Left ventricle myocardium superior (tissue), 1 donor: ENCODE data around the gene SLC24A1. TPM values are rescaled to one million over a fixed set of nuclear protein-coding genes. Genes with fewer than 3 reads are reported as not detected.

Experiments
- ATAC-seq: fragments of 200-7000 bp; cut with Tn5 transposase; one replicate; pipeline ENCODE4 v1.9.1; 2020; ENCODE audit warnings: mild to moderate bottlenecking, moderate library complexity
- DNase-seq: peaks from one replicate; pipeline ENCODE4 v3.0.0-alpha.2; 2020
- intact Hi-C: fragments of 100-400 bp; cut with micrococcal nuclease; formaldehyde crosslinking; loops from one replicate; pipeline ENCODE4 v1.11.0; 2022
- long read RNA-seq: library from polyadenylated mRNA; unstranded; transcript quantifications from one replicate; pipeline ENCODE4 v2.0.0, GENCODE V29; 2021
- total RNA-seq: library from RNA; stranded (reverse); fragmentation: NEBNext Ultra II Directional; extraction: Animal tissue kit (Norgen Biotek cat#: 25700); gene quantifications from one replicate; pipeline ENCODE4 v1.2.1, GENCODE V29; 2021
- donor health status: DM: no; HTN: yes; CAD: no; lungs with severe emphysema.

SLC24A1 gene
- total RNA-seq: 1.7 TPM
- long read RNA-seq, partial matches to known transcripts: 1 of 2 reads
- long read RNA-seq, other reads (novel, unspliced or antisense): 1 of 2 reads

DNA sequence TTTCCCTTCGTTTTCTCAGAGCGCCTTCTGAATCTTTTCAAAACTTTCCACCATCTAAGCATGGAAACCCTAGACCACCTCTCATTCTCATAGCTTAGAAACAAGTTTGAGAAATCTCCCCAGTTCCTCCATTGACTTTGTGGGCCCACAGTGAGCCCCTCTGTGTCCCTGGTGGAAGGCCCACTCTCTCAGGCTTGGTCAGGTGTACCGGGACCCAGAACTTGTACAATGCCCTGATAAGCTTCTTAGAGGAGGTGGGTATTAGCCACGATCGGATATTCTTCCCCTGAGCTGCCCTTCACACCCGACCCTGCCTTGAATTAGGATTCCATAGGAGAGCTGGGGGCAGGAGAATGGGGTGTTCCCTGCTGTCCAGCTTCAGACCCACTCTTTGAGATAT lies at the start of gene SLC24A1:
SLC24A1 (plus strand) TSS at position 301 of the 400 bp plus-strand sequence. CDS start 2,143 bp downstream, outside the sequence.
- no peak for DNase-seq
- intact Hi-C loops: no loop called here
- ATAC-seq: no peak

DNA sequence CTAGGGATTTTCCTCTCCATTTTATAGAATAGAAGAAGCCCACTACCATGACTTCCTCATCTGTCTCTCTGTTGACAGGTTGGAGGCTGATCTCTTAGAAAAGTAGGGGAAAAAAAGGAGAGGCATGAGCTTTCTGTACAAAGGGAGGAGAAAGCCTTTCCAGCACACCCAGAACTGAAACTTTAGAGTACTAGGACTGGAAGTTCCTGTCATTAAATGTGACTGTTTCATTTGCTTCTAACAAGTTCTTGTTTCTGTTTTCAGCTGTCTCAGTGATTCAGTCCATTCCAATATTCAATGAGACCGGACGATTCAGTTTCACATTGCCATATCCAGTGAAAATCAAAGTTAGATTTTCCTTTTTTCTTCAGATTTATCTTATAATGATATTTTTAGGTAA lies 49.8 kb upstream of the SLC24A1 start:
- intact Hi-C loops: no loop called here
- DNase-seq (no peak), ATAC-seq (no peak)

DNA sequence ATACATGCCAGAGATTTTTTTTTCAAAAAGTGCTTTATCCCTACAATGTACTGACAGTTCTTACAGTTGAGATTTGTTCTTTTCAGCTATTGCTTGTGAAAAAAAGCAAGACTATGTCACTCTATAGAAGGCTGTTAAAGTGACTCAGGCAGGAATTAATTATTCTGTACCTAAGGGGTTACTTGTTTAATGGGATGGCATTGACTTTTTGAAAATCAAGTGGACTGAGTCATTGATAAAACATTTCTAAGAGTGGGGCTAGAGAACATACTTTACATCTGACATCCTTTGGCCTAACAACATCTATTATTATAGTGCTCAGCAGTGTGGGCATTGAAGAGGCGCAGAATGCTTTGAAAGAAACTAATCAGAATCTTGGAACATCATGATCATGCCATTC lies 45.1 kb upstream of the SLC24A1 start:
- DNase-seq (no peak), ATAC-seq (no peak)
- intact Hi-C loops: no loop called here

DNA sequence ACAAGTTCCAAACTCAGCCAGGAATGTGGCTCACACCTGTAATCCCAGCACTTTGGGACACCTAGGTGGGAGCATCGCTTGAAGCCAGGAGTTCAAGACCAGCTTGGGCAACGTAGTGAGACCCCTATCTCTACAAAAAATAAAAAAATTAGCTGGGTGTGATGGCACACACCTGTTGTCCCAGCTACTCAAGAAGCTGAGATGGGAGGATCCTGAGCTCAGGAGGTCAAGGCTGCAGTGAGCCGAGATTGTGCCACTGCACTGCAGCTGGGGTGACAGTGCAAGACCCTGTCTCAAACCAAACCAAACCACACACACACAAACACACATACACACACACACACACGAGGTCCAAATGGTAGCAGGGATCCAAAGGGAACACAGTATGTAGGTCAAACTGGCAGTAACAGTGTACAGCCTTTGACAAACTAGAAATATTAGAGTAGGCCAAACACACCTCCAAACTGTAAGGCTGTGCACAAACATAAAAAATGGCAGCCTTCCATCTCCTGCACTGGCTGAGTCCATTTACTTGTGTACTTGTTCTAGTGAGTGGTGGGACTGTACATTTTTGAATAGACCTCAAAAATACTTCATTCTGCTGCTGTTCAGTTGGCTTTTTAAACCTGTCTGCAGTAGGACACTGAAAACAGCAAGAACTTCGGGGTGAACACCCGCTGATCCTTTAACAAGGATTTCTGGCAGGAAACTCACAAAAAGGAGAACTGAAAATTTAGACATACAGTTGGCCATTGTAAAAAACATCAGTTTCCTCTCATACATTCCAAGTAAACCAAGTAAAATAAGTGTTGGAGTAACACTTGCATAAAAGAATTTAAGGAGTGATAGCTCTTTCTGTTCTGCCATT lies 44.4 kb upstream of the SLC24A1 start:
- intact Hi-C loops: no loop called here
- ATAC-seq: no peak
- no peak for DNase-seq

DNA sequence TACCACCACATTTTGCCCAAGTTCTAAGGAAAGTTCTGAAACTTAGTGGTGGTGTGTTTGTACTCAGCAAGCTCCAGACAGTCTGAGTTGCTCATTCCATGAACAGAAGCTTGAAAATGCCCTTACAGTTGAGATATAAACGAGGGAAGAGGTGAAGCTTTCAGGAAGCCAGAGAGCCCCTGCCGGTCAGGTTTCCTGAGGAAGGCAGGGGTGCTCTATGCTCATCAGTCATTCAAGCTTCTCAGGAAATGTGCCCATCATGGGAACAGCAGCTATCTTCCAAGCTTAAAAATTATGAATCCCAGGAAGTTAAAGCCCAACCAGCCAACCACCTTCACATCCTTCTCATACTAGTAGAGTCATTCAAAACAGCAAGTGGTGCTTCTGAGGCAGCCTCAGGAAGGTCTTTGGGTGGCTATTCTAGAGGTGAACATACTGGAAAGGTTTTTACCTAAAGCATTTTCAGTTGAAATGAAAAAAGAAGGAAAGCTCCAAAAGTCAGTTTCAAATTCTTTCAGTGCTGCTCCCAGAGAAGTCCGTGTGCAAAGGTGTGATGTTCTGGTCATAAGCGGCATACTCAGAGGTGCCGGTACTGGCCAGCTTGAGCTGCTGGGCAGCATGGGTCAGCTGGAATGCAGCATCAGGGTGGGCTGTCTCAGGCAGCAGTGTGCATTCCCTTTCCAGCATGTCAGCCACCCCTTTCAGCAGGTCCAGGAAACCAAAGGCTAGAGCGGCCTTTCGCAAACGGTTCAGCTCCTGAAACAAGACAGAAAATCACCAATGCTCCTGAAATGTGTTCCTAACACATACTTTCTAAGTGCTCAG lies 42.6 kb upstream of the SLC24A1 start:
- intact Hi-C loops: no loop called here
- ATAC-seq (no peak), DNase-seq (no peak)

DNA sequence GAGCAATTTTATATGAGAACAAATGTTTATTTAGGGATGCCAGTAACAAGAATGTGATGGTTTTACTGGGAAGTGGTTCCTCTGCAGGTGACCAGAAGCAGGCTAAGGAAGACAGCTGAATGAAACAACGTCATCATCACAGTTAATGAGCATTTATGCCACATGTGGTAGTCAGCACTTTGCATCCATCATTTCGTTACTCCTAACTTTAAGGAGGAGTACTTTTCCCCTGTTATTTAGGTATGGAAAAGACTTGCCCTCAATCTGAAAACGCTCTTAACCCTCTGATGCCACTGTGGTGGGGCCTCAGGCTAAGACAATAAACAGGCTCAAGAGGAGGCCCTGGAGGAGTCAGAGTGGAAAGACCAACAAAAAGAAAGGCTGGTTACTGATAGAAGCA lies 42.0 kb upstream of the SLC24A1 start:
- ATAC-seq (no peak), DNase-seq (no peak)
- intact Hi-C loops: no loop called here

DNA sequence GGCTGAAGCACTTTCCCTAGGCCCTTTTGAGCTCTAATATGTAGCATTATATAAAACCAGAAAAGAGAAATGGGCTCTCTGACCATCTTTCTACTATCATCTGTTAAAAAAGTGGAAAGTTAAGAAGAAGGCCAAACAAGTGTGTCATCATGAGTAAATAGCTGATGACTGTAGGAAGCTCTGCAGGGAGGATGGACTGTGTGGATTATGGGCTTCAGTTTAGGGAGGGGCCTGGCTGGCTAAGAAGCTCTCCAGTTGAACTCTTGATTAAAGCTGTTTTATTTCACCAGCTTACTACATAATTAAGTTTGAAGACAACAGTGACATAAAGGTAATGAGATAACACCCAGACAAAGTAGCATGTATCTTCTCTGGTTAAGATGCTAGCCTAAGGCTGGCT lies 41.5 kb upstream of the SLC24A1 start:
- intact Hi-C loops: no loop called here
- ATAC-seq (no peak), DNase-seq (no peak)

DNA sequence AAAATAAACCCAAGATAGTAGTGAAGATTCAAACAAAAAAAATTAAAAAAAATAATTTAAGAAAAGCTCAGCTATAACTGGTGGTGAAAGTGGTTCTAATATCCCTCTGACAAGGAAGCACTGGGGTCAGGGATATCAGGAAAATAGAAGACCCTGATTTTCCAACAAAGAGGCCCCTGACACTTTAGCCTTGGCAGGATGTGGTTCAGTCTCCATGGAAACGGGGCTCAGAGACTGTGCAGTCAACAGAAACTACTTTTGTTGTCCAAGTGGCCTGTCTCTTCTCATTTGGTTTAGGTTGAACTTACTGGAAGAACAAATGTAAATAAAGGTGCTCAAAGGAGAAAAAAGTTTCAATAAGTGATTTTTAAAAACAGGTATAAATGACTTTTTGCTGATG lies 38.0 kb upstream of the SLC24A1 start:
- intact Hi-C loops: no loop called here
- DNase-seq: no peak
- ATAC-seq: no peak

DNA sequence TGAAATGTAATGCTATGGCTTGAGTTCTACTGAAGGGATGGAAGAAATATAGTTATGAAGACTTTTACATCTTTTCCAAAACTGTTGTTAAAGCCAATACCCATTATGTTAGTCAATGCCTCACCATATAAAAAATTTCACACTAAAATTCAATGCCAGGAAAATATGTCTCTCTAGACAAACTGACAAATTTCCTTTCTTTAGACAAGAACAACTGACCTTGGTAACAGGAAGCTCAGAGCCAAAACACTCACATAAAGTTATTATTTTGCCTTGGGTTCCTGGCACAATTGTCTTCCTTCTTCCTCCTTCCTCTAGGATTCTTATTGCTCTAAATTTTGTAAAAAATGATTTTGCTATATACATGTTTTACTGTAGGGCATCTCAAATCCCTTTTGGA lies 37.5 kb upstream of the SLC24A1 start:
- DNase-seq (no peak), ATAC-seq (no peak)
- intact Hi-C loops: no loop called here

DNA sequence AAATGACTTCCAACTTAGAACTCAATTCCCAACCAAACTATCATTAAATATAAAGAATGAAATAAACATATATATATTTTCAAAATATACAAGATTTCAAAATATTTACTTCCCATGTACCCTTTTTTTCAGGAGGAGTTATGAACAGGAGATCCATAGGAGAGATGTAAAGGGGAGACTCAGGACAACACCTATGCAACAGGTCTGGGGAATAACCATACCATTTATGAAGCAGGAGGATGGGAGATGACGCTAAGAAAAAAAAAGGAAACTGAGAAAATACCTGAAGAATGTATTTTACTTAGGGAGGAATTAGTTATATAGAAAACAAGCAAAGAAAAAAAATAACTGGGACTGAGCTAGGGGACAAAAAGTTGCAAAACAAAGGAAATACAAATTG lies 34.6 kb upstream of the SLC24A1 start:
- DNase-seq (no peak), ATAC-seq (no peak)
- intact Hi-C loops: no loop called here

DNA sequence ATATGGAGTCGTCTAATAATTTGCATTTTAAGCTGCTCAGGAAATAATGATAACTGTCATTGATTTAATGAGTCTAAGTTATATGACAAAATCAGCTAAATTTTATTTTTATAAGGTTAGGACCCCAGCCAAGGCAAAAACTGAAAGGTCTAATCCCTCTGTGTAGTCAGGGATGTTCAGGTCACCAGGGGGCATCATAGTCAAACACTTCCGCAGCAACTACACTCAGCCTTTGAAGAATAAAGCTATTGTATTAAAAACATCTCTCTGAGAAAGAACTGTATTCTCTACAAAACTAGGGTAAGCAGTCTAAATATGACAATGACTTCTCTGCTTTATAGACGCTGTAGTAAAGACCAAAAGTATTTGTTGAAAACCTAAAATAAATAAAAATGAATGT lies 25.8 kb upstream of the SLC24A1 start:
- ATAC-seq (no peak), DNase-seq (no peak)
- intact Hi-C loops: no loop called here

DNA sequence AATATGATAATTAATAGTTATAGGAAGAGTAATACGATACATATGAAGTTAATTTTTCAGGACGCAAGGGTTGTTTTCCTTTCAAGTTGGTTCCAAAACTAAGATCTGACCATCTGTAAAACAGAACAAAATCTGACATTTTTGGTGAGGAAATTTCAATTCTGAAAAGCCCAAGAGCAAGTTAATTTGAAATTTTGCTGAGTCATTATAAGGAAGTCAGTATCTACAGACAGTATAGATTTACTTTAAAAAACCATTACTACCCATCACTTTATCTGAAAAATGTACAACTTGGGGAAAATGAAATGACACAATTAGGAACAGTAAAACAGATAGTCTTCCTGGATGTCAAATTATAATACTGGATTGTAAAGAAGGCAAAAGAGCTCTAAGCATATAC lies 23.3 kb upstream of the SLC24A1 start:
- intact Hi-C loops: no loop called here
- no peak for DNase-seq
- ATAC-seq: no peak

DNA sequence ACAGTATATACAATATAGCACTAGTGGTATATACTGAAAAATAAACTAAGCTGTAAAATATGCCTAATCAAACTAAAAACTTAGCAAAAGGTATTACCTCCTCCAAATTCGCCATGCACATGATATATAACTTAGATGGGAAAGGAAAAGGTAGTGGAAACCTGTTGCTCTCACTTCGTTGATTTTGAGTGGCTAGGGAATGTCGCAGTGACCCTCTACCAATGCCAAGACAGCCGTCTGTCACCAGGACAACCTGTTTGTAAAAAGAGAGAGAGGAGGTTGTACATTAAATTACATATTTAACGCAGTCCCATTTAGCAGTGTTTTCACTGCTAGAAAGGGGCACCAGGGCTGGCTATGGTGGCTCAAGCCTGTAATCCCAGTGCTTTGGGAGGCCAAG lies 22.1 kb upstream of the SLC24A1 start:
- ATAC-seq (no peak), DNase-seq (no peak)
- intact Hi-C loops: no loop called here

DNA sequence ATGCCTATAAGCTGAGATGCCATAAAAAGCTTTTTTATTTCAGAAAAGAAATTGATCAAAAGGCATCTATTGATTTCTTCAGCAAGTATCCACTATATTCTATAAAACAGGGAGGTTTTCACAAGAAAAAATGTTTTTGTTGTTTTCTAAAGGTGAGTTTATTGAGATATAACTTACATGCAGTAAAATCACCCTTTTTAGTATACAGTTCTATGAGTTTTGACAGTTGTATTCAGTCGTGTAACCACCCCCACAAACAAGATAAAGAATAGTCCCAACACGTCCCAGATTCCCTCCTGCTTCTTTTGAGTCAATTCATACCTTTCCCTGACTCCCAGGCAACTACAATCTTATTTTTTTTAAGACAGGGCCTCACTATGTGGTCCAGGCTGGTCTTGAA lies 18.6 kb upstream of the SLC24A1 start:
- ATAC-seq: no peak
- DNase-seq: no peak
- intact Hi-C loops: no loop called here

DNA sequence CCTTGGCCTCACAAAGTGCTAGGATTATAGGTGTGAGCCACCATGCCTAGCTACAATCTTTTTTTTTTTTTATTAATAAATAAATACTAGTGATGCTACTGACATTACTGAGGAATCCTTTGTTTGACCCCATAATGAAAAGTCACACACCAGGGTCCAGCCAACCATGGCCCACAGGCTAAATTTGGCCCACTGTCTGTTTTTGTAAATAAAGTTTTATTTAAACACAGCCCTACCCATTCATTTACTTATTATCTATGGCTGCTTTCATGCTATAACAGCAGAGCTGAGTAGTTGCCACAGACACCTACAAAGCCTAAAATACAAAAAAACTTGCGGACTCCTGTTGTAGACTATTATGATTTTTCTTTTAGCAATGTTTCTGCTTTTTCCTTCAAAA lies 18.2 kb upstream of the SLC24A1 start:
- no peak for ATAC-seq
- no peak for DNase-seq
- intact Hi-C loops: no loop called here

DNA sequence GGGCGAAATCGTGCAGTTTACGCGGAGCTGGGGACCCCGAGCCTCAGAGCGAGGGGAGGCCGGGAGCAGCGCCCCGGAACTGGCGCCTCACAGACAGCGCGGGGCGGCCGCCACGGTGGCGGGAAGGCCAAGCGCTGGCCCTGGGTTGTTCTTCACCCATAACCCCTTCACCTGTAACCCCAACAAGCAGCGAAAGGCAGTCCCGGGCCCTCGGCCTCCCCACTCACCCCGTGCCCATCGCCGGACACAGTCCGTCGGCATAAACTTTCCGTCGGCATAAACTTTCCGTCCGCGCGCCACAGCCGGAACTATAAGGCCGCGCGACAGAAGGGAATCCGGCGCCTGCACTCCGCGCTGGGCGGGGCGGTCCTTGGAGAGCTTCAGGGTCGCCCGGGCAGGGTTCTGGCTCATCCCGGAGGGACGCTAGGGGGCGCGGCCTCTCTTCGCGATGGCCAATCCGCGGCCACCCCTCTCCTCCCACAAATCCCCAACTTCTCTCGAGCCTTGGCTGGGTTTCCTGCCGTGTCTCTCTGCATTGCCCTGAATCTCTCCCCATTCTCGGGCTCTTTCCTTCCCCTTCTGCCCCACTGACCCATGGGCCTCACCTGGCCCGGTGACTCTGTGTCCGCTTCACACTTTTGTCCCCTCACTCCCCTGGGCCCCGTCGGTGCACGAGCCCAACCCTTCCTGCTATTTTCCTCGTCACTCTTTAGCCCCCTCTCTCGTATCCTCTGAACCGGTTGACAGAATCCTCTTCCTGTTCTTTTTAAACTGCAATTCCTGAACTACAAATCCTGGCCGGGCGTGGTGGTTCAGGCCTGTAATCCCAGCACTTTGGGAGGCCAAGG lies 10.6 kb upstream of the SLC24A1 start, which contains the start of gene INTS14:
INTS14 (minus strand) TSS at position 261 of the 848 bp plus-strand sequence. CDS start 3,751 bp downstream, outside the sequence.
- DNase-seq: peak; percentile 99
- intact Hi-C loops: no loop called here
- peak; percentile 99 for ATAC-seq

DNA sequence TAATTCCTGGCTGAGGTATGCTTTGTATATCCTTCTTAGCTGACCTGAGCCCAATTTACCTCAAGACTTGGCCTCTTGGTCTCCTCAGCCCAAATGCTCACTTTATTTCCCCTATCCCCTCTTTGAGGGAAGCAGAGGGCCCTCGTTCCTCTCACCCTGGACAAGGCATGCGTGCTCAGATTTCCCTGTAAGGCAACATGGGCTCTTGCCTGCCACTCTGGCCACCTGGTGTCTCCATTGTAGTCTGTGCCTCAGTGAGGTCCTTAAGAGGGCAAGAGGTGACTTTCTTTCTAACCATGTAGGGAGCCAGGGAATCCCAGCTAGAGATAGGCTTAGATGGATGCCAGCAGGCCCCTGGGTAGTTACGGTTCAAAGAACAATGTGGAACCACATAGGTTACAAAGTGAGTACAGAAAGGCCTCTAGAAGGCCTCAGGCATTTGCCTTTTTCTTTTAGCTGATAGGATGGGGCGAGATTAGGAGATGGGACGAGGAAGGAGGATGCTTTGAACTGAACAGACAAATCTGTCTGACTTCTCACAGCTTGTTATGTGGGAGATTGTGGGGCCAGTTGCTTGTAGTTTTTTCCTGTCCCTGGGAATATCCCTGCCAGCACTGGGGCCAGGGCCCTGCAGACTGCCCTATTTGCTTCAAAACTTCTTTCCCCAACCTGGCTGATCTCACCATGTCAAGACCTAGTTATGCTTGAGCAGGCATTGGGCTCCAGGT lies 9.7 kb upstream of the SLC24A1 start:
- intact Hi-C loops: no loop called here
- ATAC-seq (no peak), DNase-seq (no peak)

DNA sequence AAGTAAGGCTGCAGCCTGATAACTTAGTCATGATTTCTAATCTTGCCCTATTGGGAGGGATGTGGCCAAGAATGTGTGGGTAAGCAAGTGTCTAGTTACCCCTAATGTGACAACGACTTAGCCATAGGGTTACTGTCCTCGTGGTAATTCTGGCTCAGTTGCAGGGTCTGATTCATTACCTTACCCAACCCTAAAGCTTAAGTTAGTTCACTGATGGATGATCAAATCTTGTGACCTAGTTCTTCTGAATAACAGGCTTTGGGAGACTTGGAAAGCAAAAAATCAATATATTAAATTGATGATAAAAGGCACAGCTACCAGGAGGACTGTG lies 9.2 kb upstream of the SLC24A1 start:
- no peak for ATAC-seq
- intact Hi-C loops: no loop called here

More for the DNA sequence above, 9.2 kb upstream of the SLC24A1 start:
- no peak for DNase-seq
